GM12891 (cell line): ENCODE data around the gene IGSF3.

ENCODE experiments used
- PAX5 ChIP-seq: IDR thresholded peaks from 2 replicates; pipeline ENCODE4 v1.6.1; 2011; ENCODE audit warnings: low read length, moderate library complexity, mild to moderate bottlenecking; ENCODE audit not compliant: insufficient read depth, severe bottlenecking
- POLR2A ChIP-seq: IDR thresholded peaks from 2 replicates; pipeline ENCODE4 v1.6.1; 2011; ENCODE audit warnings: low read depth, low read length, control low read depth
- POLR2AphosphoS5 ChIP-seq: IDR thresholded peaks from 2 replicates; pipeline ENCODE4 v1.6.1; 2011; ENCODE audit warnings: low read depth, low read length, control low read depth
- POU2F2 ChIP-seq: IDR thresholded peaks from 2 replicates; pipeline ENCODE4 v1.6.1; 2011; ENCODE audit warnings: low read depth, mild to moderate bottlenecking, control low read depth, low read length, moderate library complexity
- SPI1 ChIP-seq: IDR thresholded peaks from 2 replicates; pipeline ENCODE4 v1.6.1; 2011; ENCODE audit warnings: low read depth, low read length, control low read depth
- TAF1 ChIP-seq: IDR thresholded peaks from 2 replicates; pipeline ENCODE4 v1.6.1; 2011; ENCODE audit warnings: low read depth, low read length, control low read depth

DNA sequence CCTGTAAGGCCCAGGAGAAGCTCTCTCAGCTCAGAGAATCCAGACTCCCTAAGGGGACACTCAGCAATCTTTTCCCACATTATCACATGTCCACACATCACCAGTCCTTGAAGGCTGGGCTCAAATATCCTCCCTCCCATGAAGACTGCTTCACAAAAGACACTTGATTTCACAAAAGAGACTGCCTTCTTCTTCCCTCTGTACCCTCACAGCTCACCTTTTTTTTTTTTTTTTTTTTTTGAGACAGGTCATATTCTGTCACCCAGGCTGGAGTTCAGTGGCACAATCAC is 98.2 kb downstream of the IGSF3 start:
- TF ChIP-seq POLR2A (no peak), POLR2AphosphoS5 (no peak), TAF1 (no peak), PAX5 (no peak), POU2F2 (no peak), SPI1 (no peak)
